Measurements from ENCODE around the gene DPP6.

DPP6 gene

DNA sequence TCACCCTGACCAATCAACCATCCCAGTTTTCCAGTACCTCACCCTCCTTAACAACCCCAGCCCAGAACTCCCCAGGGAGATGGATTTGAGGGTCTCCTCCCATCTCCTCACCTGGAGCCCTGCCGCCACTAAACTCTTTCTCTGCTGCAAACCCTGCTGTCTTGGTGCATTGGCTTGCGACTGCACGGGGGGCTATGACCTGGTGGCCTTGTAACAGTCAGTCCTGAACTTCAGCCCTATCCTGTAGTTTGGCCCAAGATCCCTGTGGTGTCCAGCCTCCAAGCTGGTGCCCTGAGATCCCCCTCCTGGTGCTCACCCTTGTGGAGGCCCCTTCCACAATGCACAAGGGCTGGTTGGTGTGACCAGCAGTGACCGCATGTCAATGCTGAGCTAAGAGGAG, 858.8 kb downstream of the DPP6 start:
- Histone ChIP-seq H3K4me2 (ENCODE audit: low read length) (no peak overlapping the region), H3K9me3 (ENCODE audit: control insufficient read depth, low read length) (no peaks in the 10 kb centered on the region), H3K27ac (no peak overlapping the region), H3K36me3 (ENCODE audit: control insufficient read depth, insufficient read depth, low read length) (no peaks in the 10 kb centered on the region), H3K4me1 (peaks cover 28% of the 10 kb centered on the region), H2AFZ (no peak overlapping the region), H3K4me3 (ENCODE audit: low read depth, low read length) (no peak overlapping the region), H3K9ac (no peak overlapping the region), H3K79me2 (no peaks in the 10 kb centered on the region), H3K27me3 (ENCODE audit: control insufficient read depth, insufficient read depth, low read length) (no peaks in the 10 kb centered on the region)
- TF ChIP-seq, protein P1, sequence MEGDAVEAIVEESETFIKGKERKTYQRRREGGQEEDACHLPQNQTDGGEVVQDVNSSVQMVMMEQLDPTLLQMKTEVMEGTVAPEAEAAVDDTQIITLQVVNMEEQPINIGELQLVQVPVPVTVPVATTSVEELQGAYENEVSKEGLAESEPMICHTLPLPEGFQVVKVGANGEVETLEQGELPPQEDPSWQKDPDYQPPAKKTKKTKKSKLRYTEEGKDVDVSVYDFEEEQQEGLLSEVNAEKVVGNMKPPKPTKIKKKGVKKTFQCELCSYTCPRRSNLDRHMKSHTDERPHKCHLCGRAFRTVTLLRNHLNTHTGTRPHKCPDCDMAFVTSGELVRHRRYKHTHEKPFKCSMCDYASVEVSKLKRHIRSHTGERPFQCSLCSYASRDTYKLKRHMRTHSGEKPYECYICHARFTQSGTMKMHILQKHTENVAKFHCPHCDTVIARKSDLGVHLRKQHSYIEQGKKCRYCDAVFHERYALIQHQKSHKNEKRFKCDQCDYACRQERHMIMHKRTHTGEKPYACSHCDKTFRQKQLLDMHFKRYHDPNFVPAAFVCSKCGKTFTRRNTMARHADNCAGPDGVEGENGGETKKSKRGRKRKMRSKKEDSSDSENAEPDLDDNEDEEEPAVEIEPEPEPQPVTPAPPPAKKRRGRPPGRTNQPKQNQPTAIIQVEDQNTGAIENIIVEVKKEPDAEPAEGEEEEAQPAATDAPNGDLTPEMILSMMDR (IDR thresholded peaks at IDR 0.05), result no peak

DNA sequence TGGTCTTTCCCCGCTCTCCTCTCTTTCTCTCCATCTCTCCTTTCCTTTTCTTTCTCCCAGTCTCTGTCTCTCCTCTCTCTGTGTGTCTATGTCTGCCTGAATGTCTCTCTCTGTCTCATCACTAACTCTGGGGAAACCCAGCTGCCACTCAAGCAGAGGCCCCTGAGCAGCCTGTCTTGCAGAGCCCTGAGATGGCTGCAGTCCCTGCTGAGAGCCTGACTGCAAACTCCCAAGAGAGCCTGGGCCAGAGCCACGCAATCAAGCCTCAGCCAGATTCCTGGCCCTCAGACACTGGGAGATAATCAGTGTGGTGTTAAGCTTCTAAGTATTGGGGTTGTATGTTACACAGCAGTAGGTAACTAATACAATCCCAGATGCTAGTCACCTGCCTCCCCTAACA, 859.2 kb downstream of the DPP6 start:
- Histone ChIP-seq H3K79me2 (no peaks in the 10 kb centered on the region), H3K27ac (peak overlapping the region; percentile 53), H3K27me3 (ENCODE audit: control insufficient read depth, insufficient read depth, low read length) (no peaks in the 10 kb centered on the region), H3K36me3 (ENCODE audit: control insufficient read depth, insufficient read depth, low read length) (no peaks in the 10 kb centered on the region), H2AFZ (no peak overlapping the region), H3K9ac (no peak overlapping the region), H3K4me2 (ENCODE audit: low read length) (no peak overlapping the region), H3K9me3 (ENCODE audit: control insufficient read depth, low read length) (no peaks in the 10 kb centered on the region), H3K4me3 (ENCODE audit: low read depth, low read length) (no peak overlapping the region), H3K4me1 (peaks cover 28% of the 10 kb centered on the region)
- TF ChIP-seq, protein P1 (IDR thresholded peaks at IDR 0.05), result no peak

GRCh38 chr7:154911862-154912455, 859.8 kb downstream of the DPP6 start:
- Histone ChIP-seq H3K9me3 (ENCODE audit: control insufficient read depth, low read length) (no peaks in the 10 kb centered on the region), H3K79me2 (no peaks in the 10 kb centered on the region), H3K4me3 (ENCODE audit: low read depth, low read length) (no peak overlapping the region), H3K27me3 (ENCODE audit: control insufficient read depth, insufficient read depth, low read length) (no peaks in the 10 kb centered on the region), H3K4me2 (ENCODE audit: low read length) (peak overlapping the region; percentile 40), H3K27ac (peak overlapping the region; percentile 53), H2AFZ (peak overlapping the region; percentile 60), H3K9ac (no peak overlapping the region), H3K4me1 (peaks cover 28% of the 10 kb centered on the region), H3K36me3 (ENCODE audit: control insufficient read depth, insufficient read depth, low read length) (no peaks in the 10 kb centered on the region)
- TF ChIP-seq, protein P1 (IDR thresholded peaks at IDR 0.05), result no peak

DNA sequence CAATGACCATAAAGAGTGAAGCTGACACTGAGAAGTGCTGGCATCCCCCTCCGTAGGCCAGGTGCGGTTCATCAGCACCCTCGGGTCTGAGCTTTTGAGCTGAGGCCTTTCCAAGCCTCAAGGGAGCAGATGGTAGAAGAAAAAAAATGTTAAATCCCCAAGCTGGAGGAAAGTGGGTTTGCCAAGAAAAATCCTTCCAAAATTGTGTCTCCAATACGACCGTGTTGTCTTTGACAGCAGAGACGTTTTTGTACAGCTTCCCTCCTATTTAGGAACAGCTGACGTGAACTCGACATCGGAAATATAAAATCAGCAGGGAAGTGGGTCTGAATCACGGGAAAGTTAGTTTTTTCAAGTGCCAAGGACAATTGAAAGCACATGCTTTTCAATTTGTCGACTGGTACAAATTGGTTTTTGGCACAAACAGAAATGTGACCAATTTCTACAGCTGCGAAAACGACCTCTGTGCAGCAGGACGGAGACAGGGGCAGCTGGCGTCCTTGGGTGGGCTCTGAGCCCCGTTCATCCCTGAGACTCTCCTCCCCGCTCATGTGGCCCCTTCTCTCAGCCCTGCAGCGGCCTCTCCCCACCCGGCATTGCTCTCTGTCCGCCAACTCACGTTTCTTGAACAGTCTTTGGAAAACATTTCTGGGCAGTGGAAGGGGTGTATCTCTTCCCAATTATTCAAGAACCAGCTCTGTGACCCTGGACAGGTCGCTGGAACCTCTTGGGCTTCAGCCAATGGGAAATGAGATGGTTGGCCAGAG, 860.9 kb downstream of the DPP6 start:
- peak overlapping the region; percentile 97 for H2AFZ ChIP-seq
- TF ChIP-seq, protein P1 (IDR thresholded peaks at IDR 0.05), result no peak
- no peaks in the 10 kb centered on the region for H3K27me3 ChIP-seq (ENCODE audit: control insufficient read depth, insufficient read depth, low read length)

More for the DNA sequence above, 860.9 kb downstream of the DPP6 start:
- Histone ChIP-seq H3K4me1 (peaks cover 28% of the 10 kb centered on the region), H3K27ac (no peak overlapping the region), H3K9ac (no peak overlapping the region), H3K36me3 (ENCODE audit: control insufficient read depth, insufficient read depth, low read length) (no peaks in the 10 kb centered on the region), H3K79me2 (no peaks in the 10 kb centered on the region), H3K9me3 (ENCODE audit: control insufficient read depth, low read length) (no peaks in the 10 kb centered on the region), H3K4me3 (ENCODE audit: low read depth, low read length) (no peak overlapping the region), H3K4me2 (ENCODE audit: low read length) (no peak overlapping the region)
